H9 (cell line): Measurements from ENCODE around the gene GSG1L. TPM values are rescaled to one million over a fixed set of nuclear protein-coding genes. Genes with fewer than 3 reads are reported as not detected.

Experiments used
- DNase-seq: peaks from one replicate; pipeline ENCODE4 v3.0.0-alpha.2; 2017
- H2AFZ ChIP-seq: one replicate; pipeline ENCODE4 v1.6.1; 2013; ENCODE audit warnings: mild to moderate bottlenecking, low read length, control low read depth, moderate library complexity
- H2AK5ac ChIP-seq: 2 replicates; pipeline ENCODE4 v1.6.1; 2013; ENCODE audit warnings: low read length, control low read depth, mixed read lengths; ENCODE audit not compliant: insufficient read length
- H2BK120ac ChIP-seq: one replicate; pipeline ENCODE4 v1.6.1; 2013; ENCODE audit warnings: low read depth, mild to moderate bottlenecking, low read length, control low read depth, inconsistent platforms; ENCODE audit not compliant: poor library complexity, severe bottlenecking
- H2BK12ac ChIP-seq: 2 replicates; pipeline ENCODE4 v1.6.1; 2013; ENCODE audit warnings: low read length, control low read depth, mixed read lengths, low read depth; ENCODE audit not compliant: insufficient read length
- H2BK15ac ChIP-seq: 2 replicates; pipeline ENCODE4 v1.6.1; 2013; ENCODE audit warnings: low read depth, low read length, control low read depth
- H2BK20ac ChIP-seq: one replicate; pipeline ENCODE4 v1.6.1; 2013; ENCODE audit warnings: low read depth, mild to moderate bottlenecking, low read length, control low read depth, inconsistent platforms; ENCODE audit not compliant: poor library complexity, severe bottlenecking
- H2BK5ac ChIP-seq: 2 replicates; pipeline ENCODE4 v1.6.1; 2013; ENCODE audit warnings: low read length, control low read depth, mixed read lengths; ENCODE audit not compliant: insufficient read length
- H3K14ac ChIP-seq: 2 replicates; pipeline ENCODE4 v1.6.1; 2013; ENCODE audit warnings: low read length, control low read depth; ENCODE audit not compliant: insufficient read depth
- H3K18ac ChIP-seq: 2 replicates; pipeline ENCODE4 v1.6.1; 2013; ENCODE audit warnings: low read depth, mild to moderate bottlenecking, mixed read lengths, low read length, control low read depth; ENCODE audit not compliant: insufficient read length
- H3K23ac ChIP-seq: 2 replicates; pipeline ENCODE4 v1.6.1; 2013; ENCODE audit warnings: low read length, control low read depth, mixed read lengths, low read depth; ENCODE audit not compliant: insufficient read length
- H3K23me2 ChIP-seq: 2 replicates; pipeline ENCODE4 v1.6.1; 2013; ENCODE audit warnings: low read depth, mild to moderate bottlenecking, mixed read lengths, low read length, control low read depth; ENCODE audit not compliant: insufficient read length, poor library complexity, severe bottlenecking
- H3K27ac ChIP-seq: 2 replicates; pipeline ENCODE4 v1.5.1; 2013; ENCODE audit warnings: low read length, control low read depth, mixed read lengths, low read depth; ENCODE audit not compliant: insufficient read length
- H3K27me3 ChIP-seq: 2 replicates; pipeline ENCODE4 v1.6.1; 2013; ENCODE audit warnings: low read length, control low read depth, inconsistent platforms; ENCODE audit not compliant: insufficient read depth
- H3K4ac ChIP-seq: 2 replicates; pipeline ENCODE4 v1.6.1; 2013; ENCODE audit warnings: low read depth, mild to moderate bottlenecking, control low read depth, inconsistent platforms, low read length, moderate library complexity
- H3K4me1 ChIP-seq: 2 replicates; pipeline ENCODE4 v1.6.1; 2013; ENCODE audit warnings: low read length, control low read depth, inconsistent platforms; ENCODE audit not compliant: insufficient read depth
- H3K4me2 ChIP-seq: 2 replicates; pipeline ENCODE4 v1.6.1; 2013; ENCODE audit warnings: low read length, control low read depth, mixed read lengths; ENCODE audit not compliant: insufficient read length, insufficient read depth
- H3K56ac ChIP-seq: 2 replicates; pipeline ENCODE4 v1.6.1; 2013; ENCODE audit warnings: low read depth, mild to moderate bottlenecking, mixed read lengths, low read length, control low read depth; ENCODE audit not compliant: insufficient read length
- H3K79me1 ChIP-seq: 2 replicates; pipeline ENCODE4 v1.6.1; 2013; ENCODE audit warnings: low read depth, mild to moderate bottlenecking, moderate library complexity, low read length, control low read depth, inconsistent platforms; ENCODE audit not compliant: insufficient read depth, poor library complexity, severe bottlenecking
- H3K79me2 ChIP-seq: 2 replicates; pipeline ENCODE4 v1.6.1; 2013; ENCODE audit warnings: low read length, control low read depth, inconsistent platforms; ENCODE audit not compliant: insufficient read depth
- H3K9ac ChIP-seq: 2 replicates; pipeline ENCODE4 v1.6.1; 2013; ENCODE audit warnings: low read length, control low read depth, mixed read lengths; ENCODE audit not compliant: insufficient read length; ENCODE audit errors: extremely low read depth
- H3K9me3 ChIP-seq: one replicate; pipeline ENCODE4 v1.6.1; 2013; ENCODE audit warnings: low read depth, low read length, inconsistent platforms; ENCODE audit not compliant: control insufficient read depth
- H3T11ph ChIP-seq: one replicate; pipeline ENCODE4 v1.6.1; 2013; ENCODE audit warnings: mild to moderate bottlenecking, low read length, control low read depth, inconsistent platforms
- H4K20me1 ChIP-seq: one replicate; pipeline ENCODE4 v1.6.1; 2013; ENCODE audit not compliant: control insufficient read depth, insufficient read length, insufficient read depth
- H4K5ac ChIP-seq: 2 replicates; pipeline ENCODE4 v1.6.1; 2013; ENCODE audit warnings: low read depth, mild to moderate bottlenecking, mixed read lengths, low read length, control low read depth; ENCODE audit not compliant: insufficient read length
- H4K8ac ChIP-seq: replicated peaks from 2 replicates; pipeline ENCODE4 v1.6.1; 2013; ENCODE audit warnings: low read length, control low read depth, mixed read lengths, low read depth; ENCODE audit not compliant: insufficient read length
- H4K91ac ChIP-seq: 2 replicates; pipeline ENCODE4 v1.6.1; 2013; ENCODE audit warnings: low read depth, mild to moderate bottlenecking, moderate library complexity, mixed read lengths, low read length, control low read depth; ENCODE audit not compliant: insufficient read length
- H3K27ac Mint-ChIP-seq, 3 experiments: 2 replicates in 2 of 3; 3 replicates in 1 of 3; pipeline ENCODE4 v1.8.0; 2020 to 2021; ENCODE audit warnings: mixed read lengths in 3 of 3, mild to moderate bottlenecking in 1 of 3, moderate library complexity in 1 of 3
- H3K27me3 Mint-ChIP-seq: 2 replicates; pipeline ENCODE4 v1.8.0; 2021; ENCODE audit warnings: low read depth, mild to moderate bottlenecking, moderate library complexity, mixed read lengths
- H3K36me3 Mint-ChIP-seq, 3 experiments: 2 replicates in 2 of 3; 3 replicates in 1 of 3; pipeline ENCODE4 v1.8.0; 2020 to 2021; ENCODE audit warnings: low read depth in 3 of 3, mixed read lengths in 3 of 3; ENCODE audit not compliant: insufficient read depth in 1 of 3
- H3K4me1 Mint-ChIP-seq, 2 experiments: 2 replicates each; pipeline ENCODE4 v1.8.0; 2020; ENCODE audit warnings: mixed read lengths in 2 of 2
- H3K4me3 Mint-ChIP-seq, 2 experiments: 2 replicates in 1 of 2; 3 replicates in 1 of 2; pipeline ENCODE4 v1.8.0; 2020 to 2021; ENCODE audit warnings: mild to moderate bottlenecking in 2 of 2, mixed read lengths in 2 of 2, moderate library complexity in 1 of 2
- H3K9me3 Mint-ChIP-seq, 2 experiments: 2 replicates in 1 of 2; 3 replicates in 1 of 2; pipeline ENCODE4 v1.8.0; 2020; ENCODE audit warnings: mild to moderate bottlenecking in 2 of 2, mixed read lengths in 2 of 2, moderate library complexity in 1 of 2
- CTCF ChIP-seq: fragments of 200-600 bp; sonication (generic); conservative IDR thresholded peaks from 3 replicates; pipeline ENCODE4 v1.8.0; 2021; ENCODE audit warnings: antibody characterized with exemption, mild to moderate bottlenecking
- WGBS: extraction: QIAGEN DNeasy Blood & Tissue Kit; methylation state at CpG from one replicate; pipeline ENCODE4 v1.1.7; 2013; ENCODE audit warnings: missing lambda C conversion rate, low lambda C conversion rate, mixed read lengths; ENCODE audit not compliant: insufficient read length; ENCODE audit errors: extremely low coverage; 5-methylcytosine and 5-hydroxymethylcytosine counted together
- total RNA-seq: library from RNA; stranded (reverse); gene quantifications from 2 replicates; pipeline ENCODE4 v1.2.1, GENCODE V29; 2021

Gene GSG1L
- total RNA-seq, 1 experiment from 2014 or later: 0.35 TPM

- H3K9ac ChIP-seq: no peak overlapping the region
- H3K4me1 ChIP-seq: no peaks in the 10 kb centered on the region
- peaks cover 0 to 5% (median 2%) of the 10 kb centered on the region in 3 experiments; a peak in 3 of 7 replicates for H3K36me3 Mint-ChIP-seq
- no peak overlapping the region for H2AFZ ChIP-seq
- no peak overlapping the region for H3K4me3 Mint-ChIP-seq
- H3K27ac Mint-ChIP-seq: no peak overlapping the region; a peak in 1 of 7 replicates
- no peak overlapping the region for H4K5ac ChIP-seq
- H2AK5ac ChIP-seq: no peak overlapping the region
- no peak overlapping the region for H2BK15ac ChIP-seq
- H4K91ac ChIP-seq: no peak overlapping the region
- H3K9me3 Mint-ChIP-seq: peaks cover 15 to 24% of the 10 kb centered on the region in 2 experiments
- no peak overlapping the region for H2BK20ac ChIP-seq
- DNase-seq: no peak
- no peak overlapping the region for H3K4ac ChIP-seq
- H2BK12ac ChIP-seq: no peak overlapping the region
- no peaks in the 10 kb centered on the region for H3K4me1 Mint-ChIP-seq
- no peak overlapping the region for H2BK120ac ChIP-seq
- H4K8ac ChIP-seq: no peak overlapping the region
- WGBS: no CpG with 5 or more reads among the region's 7 CpGs
- no peaks in the 10 kb centered on the region for H4K20me1 ChIP-seq
- H3K4me2 ChIP-seq: no peak overlapping the region
- no peak overlapping the region for H2BK5ac ChIP-seq
- H3K23ac ChIP-seq: no peak overlapping the region
- H3K14ac ChIP-seq: no peak overlapping the region
- no peak overlapping the region for H3T11ph ChIP-seq
- no peaks in the 10 kb centered on the region; the same call in 1 of the 2 replicates for H3K27me3 ChIP-seq
- no peak overlapping the region for H3K27ac ChIP-seq
- H3K23me2 ChIP-seq: no peaks in the 10 kb centered on the region
- no peak overlapping the region for H3K18ac ChIP-seq
- H3K27me3 Mint-ChIP-seq: peaks cover 11% of the 10 kb centered on the region
- TF ChIP-seq CTCF: no peak
- H3K9me3 ChIP-seq: no peaks in the 10 kb centered on the region
- no peak overlapping the region for H3K56ac ChIP-seq
- no peaks in the 10 kb centered on the region for H3K79me1 ChIP-seq
- no peaks in the 10 kb centered on the region for H3K79me2 ChIP-seq
Measured at GRCh38 chr16:27868180-27868579, 195.3 kb downstream of the GSG1L start.
